Measurements from ENCODE around the gene CYP27C1. TPM values are rescaled to one million over a fixed set of nuclear protein-coding genes. Genes with fewer than 3 reads are reported as not detected.

CYP27C1 gene
- total and polyA plus RNA-seq, 12 donors, result 0.07 to 0.20 (median 0.13) TPM; not detected in 6

- H3K9me3 ChIP-seq, result no peaks in the 10 kb centered on the region
- H3K27me3 ChIP-seq, result peaks cover 0 to 6% (median 0%) of the 10 kb centered on the region in 7 donors
- intact Hi-C loops (cut with DNase I), result no loop called here
- no peak for DNase-seq
- H3K4me3 ChIP-seq, result no peak overlapping the region
- H3K27ac ChIP-seq, result no peak overlapping the region
- no peak for ATAC-seq
- TF ChIP-seq, protein P1, sequence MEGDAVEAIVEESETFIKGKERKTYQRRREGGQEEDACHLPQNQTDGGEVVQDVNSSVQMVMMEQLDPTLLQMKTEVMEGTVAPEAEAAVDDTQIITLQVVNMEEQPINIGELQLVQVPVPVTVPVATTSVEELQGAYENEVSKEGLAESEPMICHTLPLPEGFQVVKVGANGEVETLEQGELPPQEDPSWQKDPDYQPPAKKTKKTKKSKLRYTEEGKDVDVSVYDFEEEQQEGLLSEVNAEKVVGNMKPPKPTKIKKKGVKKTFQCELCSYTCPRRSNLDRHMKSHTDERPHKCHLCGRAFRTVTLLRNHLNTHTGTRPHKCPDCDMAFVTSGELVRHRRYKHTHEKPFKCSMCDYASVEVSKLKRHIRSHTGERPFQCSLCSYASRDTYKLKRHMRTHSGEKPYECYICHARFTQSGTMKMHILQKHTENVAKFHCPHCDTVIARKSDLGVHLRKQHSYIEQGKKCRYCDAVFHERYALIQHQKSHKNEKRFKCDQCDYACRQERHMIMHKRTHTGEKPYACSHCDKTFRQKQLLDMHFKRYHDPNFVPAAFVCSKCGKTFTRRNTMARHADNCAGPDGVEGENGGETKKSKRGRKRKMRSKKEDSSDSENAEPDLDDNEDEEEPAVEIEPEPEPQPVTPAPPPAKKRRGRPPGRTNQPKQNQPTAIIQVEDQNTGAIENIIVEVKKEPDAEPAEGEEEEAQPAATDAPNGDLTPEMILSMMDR (IDR thresholded peaks at IDR 0.05), result no peak
- peaks cover 0 to 11% (median 0%) of the 10 kb centered on the region in 9 donors for H3K4me1 ChIP-seq
- WGBS, 2 donors, result 94 to 95% methylated on average over 7 of the region's 7 CpGs
- H3K36me3 ChIP-seq, result no peaks in the 10 kb centered on the region
Measured at GRCh38 chr2:127162261-127163089, 57.6 kb downstream of the CYP27C1 start.

DNA sequence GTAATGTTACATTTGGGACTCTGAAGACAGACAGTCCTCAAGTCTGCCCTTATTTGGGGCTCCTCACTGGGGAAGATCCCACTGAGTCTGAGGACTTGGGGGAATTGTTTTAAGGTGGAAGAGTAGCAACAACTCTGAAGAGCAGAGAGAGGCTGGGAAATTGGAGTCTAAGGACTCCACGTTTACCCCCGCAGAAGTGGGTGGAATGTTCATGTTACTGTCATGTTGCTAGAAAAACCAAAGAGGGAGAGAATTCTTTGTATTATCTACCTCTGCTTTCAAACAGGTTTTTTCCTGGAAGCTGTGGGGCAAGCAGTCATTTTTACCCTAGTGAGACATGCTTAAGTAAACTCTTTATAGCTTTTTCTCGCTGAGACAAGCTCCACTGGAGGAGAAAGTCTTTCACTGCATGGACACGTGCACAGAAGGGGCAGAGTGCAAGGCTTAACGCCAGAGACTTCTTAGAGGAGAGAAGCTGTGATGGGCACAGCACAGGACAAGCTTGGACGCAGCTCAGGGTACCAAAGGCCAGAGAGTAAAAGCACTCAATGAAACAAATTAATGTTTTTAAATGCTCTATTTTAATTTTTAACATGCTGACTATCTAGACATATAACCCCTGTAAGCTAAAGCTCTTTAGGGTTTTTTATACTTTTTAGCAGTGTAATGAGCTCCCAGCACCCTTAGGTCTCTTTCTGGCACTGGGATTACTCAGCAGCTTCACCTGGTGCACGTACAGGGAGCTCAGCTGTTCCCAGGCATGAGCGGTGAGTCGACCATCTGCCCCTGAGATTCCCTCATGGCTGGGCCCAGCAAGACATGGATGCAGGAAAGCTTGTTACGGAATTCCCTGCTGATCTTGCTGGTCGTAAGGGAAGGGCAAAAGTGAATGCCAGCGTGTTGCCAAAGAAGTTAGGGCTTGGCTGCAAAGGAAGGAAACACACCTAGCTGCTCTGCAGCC, 58.6 kb downstream of the CYP27C1 start:
- ATAC-seq, result no peak

DNA sequence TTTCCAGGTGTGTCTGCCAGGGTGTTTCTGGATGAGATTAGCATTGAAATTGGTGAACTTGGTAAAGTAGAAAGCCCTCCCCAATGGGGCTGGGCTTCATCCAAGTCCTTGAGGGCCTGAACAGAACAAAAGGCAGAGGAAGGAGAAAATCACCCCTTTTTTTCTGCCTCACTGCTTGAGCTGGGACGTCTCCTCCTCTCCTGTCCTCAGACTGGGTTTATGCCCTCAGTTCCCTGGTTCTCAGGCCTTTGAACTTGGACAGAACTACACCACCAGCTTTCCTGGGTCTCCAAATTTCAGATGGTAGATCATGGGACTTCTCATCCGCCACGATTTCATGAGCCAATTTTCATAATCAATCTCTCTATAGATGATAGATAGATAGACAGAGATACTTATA, 59.4 kb downstream of the CYP27C1 start:
- DNase-seq (no peak), ATAC-seq (no peak)
- 67 to 89% methylated on average over 3 of the region's 3 CpGs for WGBS, 2 donors
- Histone ChIP-seq H3K4me3 (no peak overlapping the region), H3K27me3 (peaks cover 0 to 10% (median 0%) of the 10 kb centered on the region in 7 donors), H3K9me3 (peaks cover 0 to 4% (median 0%) of the 10 kb centered on the region in 11 donors), H3K4me1 (peaks cover 0 to 12% (median 0%) of the 10 kb centered on the region in 9 donors), H3K27ac (no peak overlapping the region), H3K36me3 (no peaks in the 10 kb centered on the region)
- TF ChIP-seq, protein P1 (IDR thresholded peaks at IDR 0.05), result no peak
- intact Hi-C loops (cut with DNase I), result no loop called here

More for the DNA sequence above, 58.6 kb downstream of the CYP27C1 start:
- Histone ChIP-seq H3K27ac (no peak overlapping the region), H3K4me3 (no peak overlapping the region), H3K4me1 (peaks cover 0 to 12% (median 0%) of the 10 kb centered on the region in 9 donors), H3K9me3 (peaks cover 0 to 2% (median 0%) of the 10 kb centered on the region in 11 donors), H3K27me3 (peaks cover 0 to 10% (median 0%) of the 10 kb centered on the region in 7 donors), H3K36me3 (no peaks in the 10 kb centered on the region)
- TF ChIP-seq, protein P1 (IDR thresholded peaks at IDR 0.05), result no peak
- 85 to 86% methylated on average over 12 of the region's 12 CpGs for WGBS, 2 donors
- no peak for DNase-seq
- intact Hi-C loops (cut with DNase I), result no loop called here

DNA sequence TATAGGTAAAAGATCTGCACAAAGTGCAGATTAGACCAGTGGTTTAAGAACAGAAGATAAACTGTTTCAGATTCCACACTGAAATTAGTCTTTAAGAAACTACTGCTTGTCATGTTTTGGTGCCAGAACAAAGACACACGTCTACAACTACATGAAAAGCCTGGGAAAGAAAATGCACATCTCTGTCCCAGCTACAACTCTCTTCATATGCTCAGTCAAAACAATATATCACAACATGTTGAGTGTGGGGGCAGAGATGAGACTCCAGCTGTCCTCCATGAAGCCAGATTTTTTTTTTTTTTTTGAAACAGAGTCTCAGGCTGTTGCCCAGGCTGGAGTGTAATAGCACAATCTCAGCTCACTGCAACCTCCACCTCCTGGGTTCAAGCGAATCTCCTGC, 60.6 kb downstream of the CYP27C1 start:
- Histone ChIP-seq H3K27ac (no peak overlapping the region), H3K4me3 (no peak overlapping the region), H3K27me3 (peaks cover 0 to 10% (median 0%) of the 10 kb centered on the region in 7 donors), H3K4me1 (peaks cover 0 to 22% (median 0%) of the 10 kb centered on the region in 9 donors), H3K36me3 (no peaks in the 10 kb centered on the region), H3K9me3 (peaks cover 0 to 4% (median 0%) of the 10 kb centered on the region in 11 donors)
- 76 to 81% methylated on average over 2 of the region's 2 CpGs for WGBS, 2 donors
- DNase-seq, result no peak
- no peak for ATAC-seq
- TF ChIP-seq, protein P1 (IDR thresholded peaks at IDR 0.05), result no peak
- intact Hi-C loops (cut with DNase I), result no loop called here

Measured in heart right ventricle (tissue), 16 donors.